ENCODE data around the gene UNC13A. TPM values are rescaled to one million over a fixed set of nuclear protein-coding genes. Genes with fewer than 3 reads are reported as not detected.

UNC13A gene
- polyA plus RNA-seq (2011; rRNA removed) (1.0 and 2.2 TPM in 2 replicates), polyA minus RNA-seq (2011; rRNA and poly(A)+ RNA removed) (2.7 and 3.3 TPM in 2 replicates)

DNA sequence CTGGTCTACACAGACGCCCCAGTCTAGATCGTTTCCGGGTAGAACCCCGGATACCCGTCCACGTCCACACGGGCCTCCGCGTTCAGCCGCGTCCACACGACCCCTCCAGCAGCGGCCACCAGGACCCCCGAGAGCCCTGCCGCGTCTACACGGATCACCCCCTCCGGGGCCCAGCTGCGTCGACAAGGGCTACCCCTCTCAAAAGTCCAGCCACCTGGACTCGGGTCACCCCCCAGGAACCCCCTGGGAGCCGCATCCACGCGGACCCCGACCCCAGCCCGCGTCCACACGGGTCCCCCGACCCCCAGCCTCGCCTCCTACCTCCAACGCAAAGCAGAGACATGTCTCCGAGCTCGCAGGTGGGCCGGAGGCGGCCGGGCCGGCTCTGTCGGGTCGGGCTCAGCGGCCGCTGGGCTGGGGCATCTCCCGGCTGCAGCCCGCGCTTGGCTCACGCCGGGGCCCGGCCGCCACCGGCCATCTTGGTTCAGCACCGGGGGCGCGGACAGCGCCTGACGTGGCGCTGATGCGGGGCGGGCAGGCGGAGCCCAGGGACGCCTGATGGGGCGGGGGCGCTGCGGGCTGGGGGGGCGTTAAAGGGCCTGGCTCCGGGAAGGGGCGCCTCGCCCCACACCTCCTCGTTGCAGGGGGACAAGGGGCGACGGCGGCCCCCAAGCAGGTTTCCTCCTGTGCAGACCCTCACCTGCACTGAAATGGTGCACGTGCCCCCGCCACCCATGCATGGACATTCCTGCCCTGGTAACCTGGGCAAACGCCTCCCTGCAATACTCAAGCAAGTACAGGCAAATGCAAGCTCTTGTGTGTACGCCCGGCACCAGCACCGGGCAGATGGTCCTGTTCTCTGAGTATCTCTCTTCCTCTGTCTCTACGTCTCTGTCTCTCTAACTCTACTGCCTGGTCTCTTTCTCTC is at the start of gene UNC13A:
Gene UNC13A, minus strand, starts transcription at position 498 of the 928 bp plus-strand sequence. Its CDS starts 155 bp downstream, at position 343.
- ChIA-PET CTCF (interaction anchor here (1.1 kb wide), 1 partner anchor 14 kb away, joined by 3 read pairs; no protein-coding TSS in a partner anchor), POLR2A (no interaction called here)
- H3K27me3 ChIP-seq (ENCODE audit: control insufficient read depth, insufficient read depth, low read length), result peaks cover 7% of the 10 kb centered on the region
- TF ChIP-seq, protein P1, sequence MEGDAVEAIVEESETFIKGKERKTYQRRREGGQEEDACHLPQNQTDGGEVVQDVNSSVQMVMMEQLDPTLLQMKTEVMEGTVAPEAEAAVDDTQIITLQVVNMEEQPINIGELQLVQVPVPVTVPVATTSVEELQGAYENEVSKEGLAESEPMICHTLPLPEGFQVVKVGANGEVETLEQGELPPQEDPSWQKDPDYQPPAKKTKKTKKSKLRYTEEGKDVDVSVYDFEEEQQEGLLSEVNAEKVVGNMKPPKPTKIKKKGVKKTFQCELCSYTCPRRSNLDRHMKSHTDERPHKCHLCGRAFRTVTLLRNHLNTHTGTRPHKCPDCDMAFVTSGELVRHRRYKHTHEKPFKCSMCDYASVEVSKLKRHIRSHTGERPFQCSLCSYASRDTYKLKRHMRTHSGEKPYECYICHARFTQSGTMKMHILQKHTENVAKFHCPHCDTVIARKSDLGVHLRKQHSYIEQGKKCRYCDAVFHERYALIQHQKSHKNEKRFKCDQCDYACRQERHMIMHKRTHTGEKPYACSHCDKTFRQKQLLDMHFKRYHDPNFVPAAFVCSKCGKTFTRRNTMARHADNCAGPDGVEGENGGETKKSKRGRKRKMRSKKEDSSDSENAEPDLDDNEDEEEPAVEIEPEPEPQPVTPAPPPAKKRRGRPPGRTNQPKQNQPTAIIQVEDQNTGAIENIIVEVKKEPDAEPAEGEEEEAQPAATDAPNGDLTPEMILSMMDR (IDR thresholded peaks at IDR 0.05; ENCODE audit: insufficient read depth, low read depth, low read length), result no peak
- H3K36me3 ChIP-seq (ENCODE audit: control insufficient read depth, insufficient read depth, low read length), result no peaks in the 10 kb centered on the region
- no peak for DNase-seq (ENCODE audit: low read depth)
- peak within 1 kb of the TSS; percentile 23 for H3K4me3 ChIP-seq (ENCODE audit: low read depth, low read length)

DNA sequence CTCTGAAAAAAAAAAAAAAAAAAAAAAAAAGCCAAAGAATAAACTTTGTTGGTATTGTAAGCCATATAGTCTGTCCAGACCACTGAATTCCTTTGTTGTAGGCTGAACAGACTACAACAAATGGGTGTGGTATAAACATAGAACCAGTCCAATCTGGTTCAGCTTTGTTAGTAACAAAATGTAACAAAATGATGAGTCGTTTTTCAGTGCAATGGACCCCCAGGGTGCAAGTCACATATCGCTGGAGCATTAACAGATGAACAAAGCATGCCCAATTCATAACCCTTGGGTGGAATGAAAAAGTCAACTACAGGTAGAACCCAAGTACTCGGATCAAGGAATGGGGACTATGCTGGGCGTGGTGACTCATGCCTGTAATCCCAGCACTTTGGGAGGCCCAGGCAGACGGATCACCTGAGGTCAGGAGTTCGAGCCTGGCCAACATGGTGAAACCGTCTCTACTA is 49.6 kb upstream of the UNC13A start:
- H3K36me3 ChIP-seq (ENCODE audit: control insufficient read depth, insufficient read depth, low read length), result peaks cover 19% of the 10 kb centered on the region
- TF ChIP-seq, protein P1 (IDR thresholded peaks at IDR 0.05; ENCODE audit: insufficient read depth, low read depth, low read length), result no peak
- ChIA-PET CTCF (no interaction called here), POLR2A (interaction anchor here (0.6 kb wide), 1 partner anchor 122 kb away, joined by 3 read pairs; no protein-coding TSS in a partner anchor)
- no peak overlapping the region for H3K4me3 ChIP-seq (ENCODE audit: low read depth, low read length)
- no peak for DNase-seq (ENCODE audit: low read depth)
- H3K27me3 ChIP-seq (ENCODE audit: control insufficient read depth, insufficient read depth, low read length), result no peaks in the 10 kb centered on the region

DNA sequence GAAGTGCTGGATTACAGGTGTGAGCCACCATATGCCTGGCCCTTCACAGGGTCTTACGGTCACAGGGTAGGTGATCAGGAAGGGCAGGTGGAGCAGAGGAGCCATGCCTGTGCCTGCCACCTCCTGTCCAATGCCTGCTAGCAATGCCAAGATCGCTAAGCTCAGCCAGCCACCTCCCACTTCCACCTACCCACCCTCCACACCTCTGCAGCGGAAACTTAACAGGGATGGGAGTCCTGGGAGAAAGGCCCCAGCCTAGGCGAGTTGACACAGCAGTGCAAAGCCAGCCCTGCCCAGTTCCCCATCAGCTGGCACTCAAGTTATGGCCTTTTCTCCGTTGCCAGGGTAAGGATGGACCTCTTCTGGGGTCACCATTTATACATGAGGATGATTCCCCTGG is 47.3 kb upstream of the UNC13A start:
- POLR2A ChIA-PET, result no interaction called here
- Histone ChIP-seq H3K4me3 (ENCODE audit: low read depth, low read length) (no peak overlapping the region), H3K36me3 (ENCODE audit: control insufficient read depth, insufficient read depth, low read length) (peaks cover 22% of the 10 kb centered on the region), H3K27me3 (ENCODE audit: control insufficient read depth, insufficient read depth, low read length) (no peaks in the 10 kb centered on the region)
- no peak for DNase-seq (ENCODE audit: low read depth)
- CTCF ChIA-PET, result no interaction called here
- TF ChIP-seq, protein P1 (IDR thresholded peaks at IDR 0.05; ENCODE audit: insufficient read depth, low read depth, low read length), result no peak

DNA sequence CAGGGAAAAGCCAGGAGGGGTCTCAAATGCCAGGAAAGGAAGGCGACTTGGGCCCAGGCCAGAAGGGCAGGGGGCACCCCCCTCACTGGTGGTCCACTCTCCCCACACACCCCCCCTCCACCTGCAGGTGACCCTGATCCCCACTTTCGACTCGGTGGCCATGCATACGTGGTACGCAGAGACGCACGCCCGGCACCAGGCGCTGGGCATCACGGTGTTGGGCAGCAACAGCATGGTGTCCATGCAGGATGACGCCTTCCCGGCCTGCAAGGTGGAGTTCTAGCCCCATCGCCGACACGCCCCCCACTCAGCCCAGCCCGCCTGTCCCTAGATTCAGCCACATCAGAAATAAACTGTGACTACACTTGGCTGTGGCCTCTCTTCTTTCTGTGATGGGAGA is 46.0 kb upstream of the UNC13A start:
- DNase-seq (ENCODE audit: low read depth), result no peak
- ChIA-PET POLR2A (no interaction called here), CTCF (no interaction called here)
- Histone ChIP-seq H3K27me3 (ENCODE audit: control insufficient read depth, insufficient read depth, low read length) (no peaks in the 10 kb centered on the region), H3K4me3 (ENCODE audit: low read depth, low read length) (no peak overlapping the region), H3K36me3 (ENCODE audit: control insufficient read depth, insufficient read depth, low read length) (peaks cover 24% of the 10 kb centered on the region)
- TF ChIP-seq, protein P1 (IDR thresholded peaks at IDR 0.05; ENCODE audit: insufficient read depth, low read depth, low read length), result no peak

DNA sequence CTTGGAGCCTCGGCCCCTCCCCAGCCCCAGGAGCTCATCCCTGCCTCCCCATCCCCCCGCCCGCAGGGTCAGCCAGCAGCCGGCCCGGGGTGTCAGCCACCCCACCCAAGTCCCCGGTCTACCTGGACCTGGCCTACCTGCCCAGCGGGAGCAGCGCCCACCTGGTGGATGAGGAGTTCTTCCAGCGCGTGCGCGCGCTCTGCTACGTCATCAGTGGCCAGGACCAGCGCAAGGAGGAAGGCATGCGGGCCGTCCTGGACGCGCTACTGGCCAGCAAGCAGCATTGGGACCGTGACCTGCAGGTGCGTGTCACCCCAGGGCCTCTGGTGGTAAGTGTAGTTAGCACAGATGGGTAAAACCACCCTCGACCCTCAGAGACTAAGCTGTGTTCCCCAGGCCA is 45.0 kb upstream of the UNC13A start:
- no peak for DNase-seq (ENCODE audit: low read depth)
- no peak overlapping the region for H3K4me3 ChIP-seq (ENCODE audit: low read depth, low read length)
- TF ChIP-seq, protein P1 (IDR thresholded peaks at IDR 0.05; ENCODE audit: insufficient read depth, low read depth, low read length), result no peak
- CTCF ChIA-PET, result interaction anchor here (0.6 kb wide), 1 partner anchor 370 kb away, joined by 3 read pairs; no protein-coding TSS in a partner anchor
- POLR2A ChIA-PET, result no interaction called here
- H3K27me3 ChIP-seq (ENCODE audit: control insufficient read depth, insufficient read depth, low read length), result no peaks in the 10 kb centered on the region
- peaks cover 27% of the 10 kb centered on the region for H3K36me3 ChIP-seq (ENCODE audit: control insufficient read depth, insufficient read depth, low read length)
